ENCODE data around the gene SGCE. TPM values are rescaled to one million over a fixed set of nuclear protein-coding genes. Genes with fewer than 3 reads are reported as not detected.

SGCE gene
- total RNA-seq, 1 donor from 2014 or later, result 51.3 TPM

DNA sequence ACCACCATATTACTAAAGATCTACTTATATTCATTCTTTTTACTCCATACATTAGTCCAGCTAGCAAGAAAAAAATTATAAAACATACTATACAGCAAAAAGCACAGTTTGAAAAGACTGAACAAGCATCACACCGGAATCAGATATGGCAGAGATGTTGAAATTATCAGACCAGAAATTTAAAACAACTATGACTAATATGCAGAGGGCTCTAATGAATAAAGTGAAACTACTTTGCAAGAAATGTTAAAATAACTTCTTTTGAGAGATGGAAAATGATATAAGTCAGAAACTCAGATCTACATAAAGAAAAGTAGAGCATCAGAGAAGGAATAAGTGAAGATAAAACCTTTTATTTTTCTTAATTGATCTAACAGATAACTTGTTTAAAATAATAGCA lies 50.9 kb downstream of the SGCE start:
- H3K36me3 Mint-ChIP-seq, result peaks cover 37% of the 10 kb centered on the region
- H3K9me3 Mint-ChIP-seq, result peaks cover 36% of the 10 kb centered on the region
- H3K4me1 Mint-ChIP-seq, result no peaks in the 10 kb centered on the region
- H3K27me3 Mint-ChIP-seq (ENCODE audit: low read depth), result no peaks in the 10 kb centered on the region
- H3K4me3 Mint-ChIP-seq, result no peak overlapping the region
- no peak overlapping the region for H3K27ac Mint-ChIP-seq
- no peak for DNase-seq (ENCODE audit: low spot score in 2 of 2, unreplicated experiment in 2 of 2)
- TF ChIP-seq, protein P1, sequence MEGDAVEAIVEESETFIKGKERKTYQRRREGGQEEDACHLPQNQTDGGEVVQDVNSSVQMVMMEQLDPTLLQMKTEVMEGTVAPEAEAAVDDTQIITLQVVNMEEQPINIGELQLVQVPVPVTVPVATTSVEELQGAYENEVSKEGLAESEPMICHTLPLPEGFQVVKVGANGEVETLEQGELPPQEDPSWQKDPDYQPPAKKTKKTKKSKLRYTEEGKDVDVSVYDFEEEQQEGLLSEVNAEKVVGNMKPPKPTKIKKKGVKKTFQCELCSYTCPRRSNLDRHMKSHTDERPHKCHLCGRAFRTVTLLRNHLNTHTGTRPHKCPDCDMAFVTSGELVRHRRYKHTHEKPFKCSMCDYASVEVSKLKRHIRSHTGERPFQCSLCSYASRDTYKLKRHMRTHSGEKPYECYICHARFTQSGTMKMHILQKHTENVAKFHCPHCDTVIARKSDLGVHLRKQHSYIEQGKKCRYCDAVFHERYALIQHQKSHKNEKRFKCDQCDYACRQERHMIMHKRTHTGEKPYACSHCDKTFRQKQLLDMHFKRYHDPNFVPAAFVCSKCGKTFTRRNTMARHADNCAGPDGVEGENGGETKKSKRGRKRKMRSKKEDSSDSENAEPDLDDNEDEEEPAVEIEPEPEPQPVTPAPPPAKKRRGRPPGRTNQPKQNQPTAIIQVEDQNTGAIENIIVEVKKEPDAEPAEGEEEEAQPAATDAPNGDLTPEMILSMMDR (IDR thresholded peaks at IDR 0.05; ENCODE audit: unreplicated experiment), result no peak

DNA sequence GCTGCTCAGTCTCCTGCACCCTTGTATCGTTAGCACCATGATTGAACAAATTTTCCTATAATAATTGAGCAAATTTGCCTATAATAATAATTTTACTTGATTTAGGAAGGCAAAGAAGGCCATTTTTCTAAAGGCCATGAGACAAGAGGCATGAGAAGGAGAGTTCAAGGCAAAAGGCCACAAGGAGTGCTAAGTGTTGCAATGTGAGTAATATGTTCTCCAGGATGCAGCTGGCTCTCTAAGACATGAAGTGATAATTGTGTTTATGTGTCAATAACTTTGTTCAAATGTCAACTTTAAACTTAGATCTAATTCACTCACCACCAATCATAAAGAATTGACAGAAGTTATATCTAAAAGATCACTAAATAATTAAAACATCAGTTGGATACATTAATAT lies 53.8 kb downstream of the SGCE start:
- no peak for DNase-seq (ENCODE audit: low spot score in 2 of 2, unreplicated experiment in 2 of 2)
- no peak overlapping the region for H3K4me3 Mint-ChIP-seq
- H3K27ac Mint-ChIP-seq, result no peak overlapping the region
- H3K36me3 Mint-ChIP-seq, result peaks cover 20% of the 10 kb centered on the region
- peaks cover 14% of the 10 kb centered on the region for H3K9me3 Mint-ChIP-seq
- no peaks in the 10 kb centered on the region for H3K27me3 Mint-ChIP-seq (ENCODE audit: low read depth)
- H3K4me1 Mint-ChIP-seq, result no peaks in the 10 kb centered on the region
- TF ChIP-seq, protein P1 (IDR thresholded peaks at IDR 0.05; ENCODE audit: unreplicated experiment), result no peak

DNA sequence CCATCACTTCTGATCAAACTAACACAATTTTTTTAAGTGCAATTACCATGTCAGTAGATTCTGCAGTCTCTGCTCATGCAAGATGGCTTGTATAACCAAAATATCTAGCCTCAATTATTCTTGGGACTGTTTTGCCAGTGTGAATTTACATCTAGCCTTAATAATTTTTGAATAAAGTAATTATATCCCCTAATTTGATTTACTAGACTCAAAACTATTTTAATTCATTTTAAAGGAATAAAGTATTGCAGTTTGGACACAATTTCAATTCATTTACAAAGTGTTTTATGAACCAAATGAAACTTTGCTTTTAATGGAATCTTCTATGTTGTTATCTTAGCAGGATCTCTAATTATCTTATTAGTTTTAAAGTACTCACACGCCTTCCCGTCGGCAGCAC lies 55.7 kb downstream of the SGCE start:
- no peak for DNase-seq (ENCODE audit: low spot score in 2 of 2, unreplicated experiment in 2 of 2)
- H3K27ac Mint-ChIP-seq, result no peak overlapping the region
- no peaks in the 10 kb centered on the region for H3K9me3 Mint-ChIP-seq
- H3K27me3 Mint-ChIP-seq (ENCODE audit: low read depth), result no peaks in the 10 kb centered on the region
- H3K4me3 Mint-ChIP-seq, result no peak overlapping the region
- no peaks in the 10 kb centered on the region for H3K4me1 Mint-ChIP-seq
- H3K36me3 Mint-ChIP-seq, result peaks cover 6% of the 10 kb centered on the region
- TF ChIP-seq, protein P1 (IDR thresholded peaks at IDR 0.05; ENCODE audit: unreplicated experiment), result no peak

DNA sequence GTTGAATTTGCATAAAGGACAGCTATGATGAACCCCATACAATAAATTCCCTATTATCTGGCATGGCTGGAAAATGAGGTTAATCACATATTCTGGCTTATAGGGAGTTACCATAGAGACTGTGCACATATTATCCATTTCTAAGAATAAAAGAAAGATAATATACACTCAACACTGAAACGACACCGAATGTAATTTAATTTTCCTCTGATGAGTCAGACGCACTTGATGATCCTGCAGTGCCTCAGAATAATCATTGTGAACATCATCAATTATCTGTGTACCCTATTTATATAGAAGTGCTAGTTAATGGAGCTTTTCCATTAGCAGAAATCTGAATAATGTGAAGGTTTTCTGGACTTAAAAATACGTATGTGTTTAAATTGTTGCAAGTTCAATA lies 60.2 kb downstream of the SGCE start:
- H3K27ac Mint-ChIP-seq, result no peak overlapping the region
- TF ChIP-seq, protein P1 (IDR thresholded peaks at IDR 0.05; ENCODE audit: unreplicated experiment), result no peak
- peaks cover 15% of the 10 kb centered on the region for H3K4me1 Mint-ChIP-seq

DNA sequence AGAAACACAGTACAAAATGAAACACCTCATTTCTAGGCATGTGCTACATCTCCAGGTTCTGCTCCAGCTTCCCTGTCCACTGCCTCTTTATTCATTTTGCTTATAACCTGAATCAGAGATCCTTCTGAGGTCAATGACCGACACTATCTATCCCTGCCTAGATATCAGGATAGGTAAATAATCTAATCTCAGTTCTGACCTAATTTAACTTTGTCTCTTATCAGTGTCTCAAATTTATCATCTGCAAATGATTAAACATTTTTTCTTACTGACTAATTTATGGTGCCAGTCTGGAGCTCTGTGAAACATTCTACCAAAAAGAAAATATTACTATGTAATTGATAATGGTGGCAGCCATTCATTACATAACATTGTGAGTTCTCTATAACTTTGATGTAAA lies 61.1 kb downstream of the SGCE start:
- TF ChIP-seq, protein P1 (IDR thresholded peaks at IDR 0.05; ENCODE audit: unreplicated experiment), result no peak
- Mint-ChIP-seq H3K27me3 (ENCODE audit: low read depth) (no peaks in the 10 kb centered on the region), H3K9me3 (no peaks in the 10 kb centered on the region), H3K27ac (no peak overlapping the region), H3K4me1 (peaks cover 20% of the 10 kb centered on the region), H3K4me3 (no peak overlapping the region), H3K36me3 (peaks cover 11% of the 10 kb centered on the region)
- DNase-seq (ENCODE audit: low spot score in 2 of 2, unreplicated experiment in 2 of 2), result no peak

More for the DNA sequence above, 60.2 kb downstream of the SGCE start:
- H3K4me3 Mint-ChIP-seq, result no peak overlapping the region
- peaks cover 10% of the 10 kb centered on the region for H3K36me3 Mint-ChIP-seq
- no peak for DNase-seq (ENCODE audit: low spot score in 2 of 2, unreplicated experiment in 2 of 2)
- no peaks in the 10 kb centered on the region for H3K9me3 Mint-ChIP-seq
- no peaks in the 10 kb centered on the region for H3K27me3 Mint-ChIP-seq (ENCODE audit: low read depth)

DNA sequence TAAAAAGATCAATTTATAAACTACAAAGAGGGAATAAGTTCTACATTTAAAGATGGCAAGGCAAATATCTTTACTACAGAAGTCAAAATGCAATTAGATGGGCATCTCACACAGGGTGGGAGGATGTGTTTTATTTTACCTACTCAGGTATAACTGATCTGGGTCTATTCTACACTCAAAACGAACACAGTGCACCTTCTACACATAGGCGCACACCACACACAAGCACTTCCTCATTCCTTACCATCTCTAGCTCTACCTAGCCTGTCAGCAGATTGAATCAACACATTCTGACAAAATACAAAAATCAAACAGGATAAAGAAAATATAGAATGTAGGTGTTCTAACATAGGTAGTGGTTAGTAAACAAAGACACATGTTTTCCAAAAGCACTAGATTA lies 64.8 kb downstream of the SGCE start:
- Mint-ChIP-seq H3K4me1 (peaks cover 20% of the 10 kb centered on the region), H3K27ac (peak overlapping the region; percentile 11), H3K27me3 (ENCODE audit: low read depth) (no peaks in the 10 kb centered on the region)

More for the DNA sequence above, 64.8 kb downstream of the SGCE start:
- H3K36me3 Mint-ChIP-seq, result peaks cover 24% of the 10 kb centered on the region
- no peak for DNase-seq (ENCODE audit: low spot score in 2 of 2, unreplicated experiment in 2 of 2)
- no peaks in the 10 kb centered on the region for H3K9me3 Mint-ChIP-seq
- no peak overlapping the region for H3K4me3 Mint-ChIP-seq
- TF ChIP-seq, protein P1 (IDR thresholded peaks at IDR 0.05; ENCODE audit: unreplicated experiment), result no peak

Measured in mesothelial cell of epicardium (in vitro differentiated cells).